Kasumi-1 (cell line): ENCODE results near the gene NTF4.
"Not testable (repeated sequence)": the region's sequence is repeated elsewhere in the genome, so short reads cannot be mapped to it uniquely, and the experiment has no call there.

ENCODE experiments used
- DNase-seq, 2 experiments: peaks; one replicate each; lab custom pipeline; 2025; lab: John Stamatoyannopoulos, UW

NTF4 gene

GRCh38 chr19:49056902-49057596, 7.6 kb downstream of the NTF4 start:
- not testable (repeated sequence) for DNase-seq

DNA sequence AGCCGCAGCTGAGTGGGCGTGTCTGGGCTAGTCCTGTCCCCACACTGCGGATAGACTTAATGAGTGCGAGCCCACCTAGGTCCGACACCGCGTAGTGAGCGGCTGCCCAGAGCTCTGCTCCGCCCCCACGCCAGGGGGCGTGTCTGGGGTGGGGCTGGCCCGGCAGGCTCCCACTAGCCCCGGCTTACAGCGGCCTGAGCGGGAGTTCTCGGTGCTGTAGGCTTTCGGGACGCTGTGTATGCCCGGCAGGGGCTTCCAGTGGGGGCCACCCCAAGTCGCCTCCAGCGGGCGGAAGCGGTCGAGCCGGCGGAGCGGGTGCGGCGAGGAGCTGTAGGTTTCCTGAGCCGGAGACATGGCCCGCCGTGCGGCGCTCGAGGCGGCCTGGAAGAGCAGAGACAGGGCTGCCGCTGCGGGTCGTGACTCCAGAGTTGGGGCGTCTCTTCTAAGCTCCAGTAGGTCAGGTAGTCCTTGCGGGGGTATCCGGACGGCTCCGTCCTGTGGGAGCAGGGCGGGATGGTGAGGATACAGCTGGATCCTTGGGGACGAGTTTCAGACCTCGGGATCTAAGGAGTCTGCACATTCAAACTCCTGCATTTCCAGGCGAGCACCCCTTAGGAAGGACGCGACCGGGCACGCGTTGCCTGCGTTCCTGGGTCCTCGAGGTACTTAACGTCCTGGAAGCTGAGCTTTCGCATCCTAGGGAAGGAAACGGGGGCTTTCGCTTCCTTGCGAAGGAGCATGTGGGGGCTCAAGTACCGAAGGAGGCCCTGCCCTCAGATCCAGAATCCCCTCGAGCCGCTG, 8.3 kb downstream of the NTF4 start:
- DNase-seq, result peak; percentile 12 to 26

- not testable (repeated sequence) for DNase-seq
These were observed 14.1 kb downstream of the NTF4 start for GRCh38 chr19:49050376-49051033.

GRCh38 chr19:49049834-49050233, 14.8 kb downstream of the NTF4 start:
- DNase-seq, result not testable (repeated sequence)

DNA sequence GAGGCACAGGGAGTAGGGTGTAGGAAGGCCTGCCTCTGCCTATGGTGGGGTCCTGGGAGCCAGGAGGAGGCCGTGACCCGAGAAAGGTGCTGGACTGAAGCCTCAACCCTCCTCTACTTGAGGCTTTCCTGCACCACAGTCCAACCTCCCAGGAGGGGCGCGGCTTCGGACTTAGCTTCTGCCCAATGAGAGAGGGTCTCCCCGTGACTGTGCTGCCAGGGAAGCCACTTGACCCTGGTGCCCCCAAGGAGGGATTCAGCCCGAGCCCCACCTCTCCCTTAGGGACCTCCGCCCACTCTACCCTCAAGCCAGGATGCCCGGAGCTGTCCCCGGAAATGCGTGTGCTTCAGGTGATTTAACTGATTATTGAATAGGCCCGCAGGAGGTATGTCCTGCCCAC, 15.6 kb downstream of the NTF4 start, which contains the start of gene CGB8:
Gene CGB8, minus strand, starts transcription at position 101 of the 400 bp plus-strand sequence. CDS start 372 bp downstream, outside the sequence.
- DNase-seq, result not testable (repeated sequence)

- DNase-seq, result not testable (repeated sequence)
These were observed 21.1 kb downstream of the NTF4 start, which contains the start of gene CGB5 for GRCh38 chr19:49043548-49043947. CGB5 (plus strand) TSS chr19:49043848; CDS start chr19:49044210, 362 bp downstream.

- not testable (repeated sequence) for DNase-seq
These were observed 22.0 kb downstream of the NTF4 start for GRCh38 chr19:49042666-49043065.

DNA sequence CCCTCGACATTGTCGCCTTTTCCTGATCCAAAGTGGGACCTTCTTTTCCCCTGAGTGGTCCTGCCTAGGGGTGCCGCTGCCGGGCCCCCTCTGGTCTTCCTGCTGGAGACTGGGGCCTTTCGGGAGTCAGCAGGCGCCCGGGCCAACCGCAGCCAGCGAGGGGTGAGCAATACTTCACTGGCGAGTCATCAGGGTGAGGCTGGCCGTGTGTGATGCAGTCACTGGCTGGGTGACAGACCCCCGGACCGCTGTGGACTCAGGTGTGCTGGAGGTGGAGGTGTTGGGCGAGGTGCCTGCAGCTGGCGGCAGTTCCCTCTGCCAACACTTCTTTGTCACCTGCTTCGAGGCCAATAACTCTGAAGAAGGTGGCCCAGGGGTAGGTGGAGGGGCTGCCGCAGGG, 22.4 kb downstream of the NTF4 start:
- DNase-seq, result no peak

- not testable (repeated sequence) for DNase-seq
These were observed 24.9 kb downstream of the NTF4 start for GRCh38 chr19:49039736-49040135.

GRCh38 chr19:49038557-49039276, 25.9 kb downstream of the NTF4 start:
- not testable (repeated sequence) for DNase-seq

DNA sequence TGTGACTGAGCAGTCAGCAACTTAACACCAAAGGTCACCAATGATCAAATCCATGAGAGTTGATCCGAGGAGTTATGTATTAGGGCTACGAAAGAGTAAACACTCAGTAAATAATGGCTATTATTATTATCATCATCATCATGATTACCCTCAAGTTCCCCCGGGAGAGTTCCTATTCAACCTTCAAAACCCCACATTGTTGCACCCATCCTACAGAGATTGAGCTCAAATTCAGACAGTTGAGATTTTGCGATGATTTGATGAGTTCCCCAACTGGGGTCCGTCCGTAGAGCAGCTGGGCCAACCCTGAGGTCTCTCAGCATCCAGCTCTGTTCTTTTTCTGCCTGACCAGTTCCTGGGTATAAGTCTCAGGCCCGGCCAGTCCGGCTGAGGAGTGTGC, 26.5 kb downstream of the NTF4 start:
- DNase-seq, result not testable (repeated sequence)

DNA sequence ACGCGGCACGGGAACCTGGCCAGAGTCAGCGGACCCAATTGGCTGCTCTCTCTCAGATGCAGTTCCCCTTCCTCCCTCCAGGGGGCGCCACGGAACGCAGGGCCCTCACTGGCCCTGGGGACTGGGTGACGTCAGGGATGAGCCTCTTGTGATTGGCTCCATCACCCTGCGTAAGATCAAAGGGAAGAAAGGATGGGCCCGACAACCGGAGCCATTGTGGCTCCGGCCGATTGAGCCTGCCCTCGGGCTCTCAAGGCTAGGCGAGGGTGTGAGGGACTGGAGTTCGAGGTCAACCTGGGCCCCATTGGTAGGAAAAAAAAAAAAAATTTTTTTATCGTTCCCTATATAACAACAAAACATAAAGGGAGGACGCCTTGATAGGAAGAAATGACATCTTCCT, 27.8 kb downstream of the NTF4 start, which contains the start of gene CGB1:
Gene CGB1, minus strand, starts transcription at position 81 of the 400 bp plus-strand sequence. CDS start 184 bp downstream, outside the sequence.
- not testable (repeated sequence) for DNase-seq

DNA sequence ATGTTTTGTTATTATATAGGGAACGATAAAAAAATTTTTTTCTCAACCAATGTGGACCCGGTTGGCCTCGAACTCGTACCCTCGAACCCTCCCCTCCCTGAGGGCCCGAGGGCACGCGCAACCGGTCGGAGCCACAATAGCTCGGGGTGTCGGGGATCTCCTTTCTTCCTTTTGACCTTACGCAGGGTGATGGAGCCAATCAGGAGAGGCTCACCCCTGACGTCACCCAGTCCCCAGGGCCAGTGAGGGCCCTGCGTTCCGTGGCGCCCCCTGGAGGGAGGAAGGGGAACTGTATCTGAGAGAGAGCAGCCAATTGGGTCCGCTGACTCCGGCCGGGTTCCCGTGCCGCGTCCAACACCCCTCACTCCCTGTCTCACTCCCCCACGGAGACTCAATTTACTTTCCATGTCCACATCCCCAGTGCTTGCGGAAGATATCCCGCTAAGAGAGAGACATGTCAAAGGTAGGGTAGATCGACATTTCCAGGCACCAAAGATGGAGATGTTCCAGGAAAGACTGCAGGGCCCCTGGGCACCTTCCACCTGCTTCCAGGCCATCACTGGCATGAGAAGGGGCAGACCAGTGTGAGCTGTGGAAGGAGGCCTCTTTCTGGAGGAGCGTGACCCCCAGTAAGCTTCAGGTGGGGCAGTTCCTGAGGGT, 32.8 kb downstream of the NTF4 start, which contains the start of gene CGB2:
Gene CGB2, plus strand, starts transcription at position 249 of the 660 bp plus-strand sequence. Its CDS starts 206 bp downstream, at position 455.
- not testable (repeated sequence) for DNase-seq

DNA sequence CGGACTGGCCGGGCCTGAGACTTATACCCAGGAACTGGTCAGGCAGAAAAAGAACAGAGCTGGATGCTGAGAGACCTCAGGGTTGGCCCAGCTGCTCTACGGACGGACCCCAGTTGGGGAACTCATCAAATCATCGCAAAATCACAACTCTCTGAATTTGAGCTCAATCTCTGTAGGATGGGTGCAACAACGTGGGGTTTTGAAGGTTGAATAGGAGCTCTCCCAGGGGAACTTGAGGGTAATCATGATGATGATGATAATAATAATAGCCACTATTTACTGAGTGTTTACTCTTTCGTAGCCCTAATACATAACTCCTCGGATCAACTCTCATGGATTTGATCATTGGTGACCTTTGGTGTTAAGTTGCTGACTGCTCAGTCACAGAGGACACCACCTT, 34.3 kb downstream of the NTF4 start:
- DNase-seq, result not testable (repeated sequence)

DNA sequence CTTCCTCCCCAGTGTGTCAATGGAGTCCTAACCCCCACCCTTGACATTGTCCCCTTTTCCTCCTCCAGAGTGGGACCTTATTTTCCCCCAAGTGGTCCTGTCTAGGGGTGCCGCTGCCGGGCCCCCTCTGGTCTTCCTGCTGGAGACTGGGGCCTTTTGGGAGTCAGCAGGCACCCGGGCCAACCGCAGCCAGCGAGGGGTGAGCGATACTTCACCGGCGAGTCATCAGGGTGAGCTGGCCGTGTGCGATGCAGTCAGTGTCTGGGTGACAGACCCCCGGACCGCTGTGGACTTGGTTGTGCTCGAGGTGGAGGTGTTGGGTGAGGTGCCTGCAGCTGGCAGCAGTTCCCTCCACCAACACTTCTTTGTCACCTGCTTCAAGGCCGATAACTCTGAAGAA, 34.9 kb downstream of the NTF4 start:
- DNase-seq, result not testable (repeated sequence)

DNA sequence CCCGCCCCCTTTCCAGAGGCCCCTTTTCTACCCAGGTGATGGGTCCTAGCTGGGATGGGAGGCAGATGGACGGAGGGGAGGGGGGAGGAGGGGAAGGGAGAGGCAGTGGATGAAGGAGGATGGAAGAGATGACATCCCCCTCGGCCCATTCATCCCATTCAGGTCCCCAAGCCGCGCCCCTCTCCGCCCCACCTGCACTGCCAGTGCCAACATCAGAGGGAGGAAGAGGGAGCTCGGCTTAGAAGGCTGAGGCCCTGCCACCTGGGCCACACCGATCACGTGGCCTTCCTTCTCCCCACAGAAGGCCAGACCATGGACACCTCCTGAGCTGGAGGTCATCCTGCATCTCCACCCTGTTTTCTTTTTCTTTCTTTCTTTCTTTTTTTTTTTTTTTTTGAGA, 35.9 kb downstream of the NTF4 start:
- not testable (repeated sequence) for DNase-seq

- not testable (repeated sequence) for DNase-seq
These were observed 39.0 kb downstream of the NTF4 start for GRCh38 chr19:49025599-49025998.

DNA sequence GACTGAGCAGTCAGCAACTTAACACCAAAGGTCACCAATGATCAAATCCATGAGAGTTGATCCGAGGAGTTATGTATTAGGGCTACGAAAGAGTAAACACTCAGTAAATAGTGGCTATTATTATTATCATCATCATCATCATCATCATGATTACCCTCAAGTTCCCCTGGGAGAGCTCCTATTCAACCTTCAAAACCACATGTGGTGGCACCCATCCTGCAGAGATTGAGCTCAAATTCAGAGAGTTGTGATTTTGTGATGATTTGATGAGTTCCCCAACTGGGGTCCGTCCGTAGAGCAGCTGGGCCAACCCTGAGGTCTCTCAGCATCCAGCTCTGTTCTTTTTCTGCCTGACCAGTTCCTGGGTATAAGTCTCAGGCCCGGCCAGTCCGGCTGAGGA, 39.5 kb downstream of the NTF4 start:
- DNase-seq, result not testable (repeated sequence)

DNA sequence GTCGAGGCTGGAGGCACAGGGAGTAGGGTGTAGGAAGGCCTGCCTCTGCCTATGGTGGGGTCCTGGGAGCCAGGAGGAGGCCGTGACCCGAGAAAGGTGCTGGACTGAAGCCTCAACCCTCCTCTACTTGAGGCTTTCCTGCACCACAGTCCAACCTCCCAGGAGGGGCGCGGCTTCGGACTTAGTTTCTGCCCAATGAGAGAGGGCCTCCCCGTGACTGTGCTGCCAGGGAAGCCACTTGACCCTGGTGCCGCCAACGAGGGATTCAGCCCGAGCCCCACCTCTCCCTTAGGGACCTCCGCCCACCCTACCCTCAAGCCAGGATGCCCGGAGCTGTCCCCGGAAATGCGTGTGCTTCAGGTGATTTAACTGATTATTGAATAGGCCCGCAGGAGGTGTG, 40.4 kb downstream of the NTF4 start, which contains the start of gene CGB3:
Gene CGB3, minus strand, starts transcription at position 101 of the 400 bp plus-strand sequence. CDS start 362 bp downstream, outside the sequence.
- not testable (repeated sequence) for DNase-seq

DNA sequence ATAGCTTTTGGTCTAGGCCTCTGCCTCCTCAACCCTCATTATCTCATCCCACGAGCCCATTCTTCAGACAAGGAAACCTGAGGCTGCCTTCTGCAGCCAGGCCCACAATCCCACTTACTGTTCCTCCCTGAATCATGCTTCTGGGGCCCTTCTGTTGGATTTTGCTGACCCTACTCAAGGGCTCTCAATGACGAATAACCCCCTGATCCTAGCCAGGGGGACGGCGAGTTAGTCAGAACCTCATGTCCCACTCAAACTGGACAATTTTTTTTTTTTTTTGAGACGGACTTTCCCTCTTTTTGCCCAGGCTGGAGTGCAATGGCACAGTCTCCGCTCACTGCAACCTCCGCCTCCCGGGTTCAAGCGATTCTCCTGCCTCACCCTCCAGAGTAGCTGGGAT, 42.5 kb downstream of the NTF4 start:
- DNase-seq, result no peak
